HG02973 (cell line): Measurements from ENCODE around the gene MYOZ1.

Experiments
- ATAC-seq: cut with Tn5 transposase; IDR thresholded peaks from one replicate; pipeline ENCODE4 v1.9.1; 2021; ENCODE audit warnings: moderate library complexity; ENCODE audit not compliant: unreplicated experiment

MYOZ1 gene

DNA sequence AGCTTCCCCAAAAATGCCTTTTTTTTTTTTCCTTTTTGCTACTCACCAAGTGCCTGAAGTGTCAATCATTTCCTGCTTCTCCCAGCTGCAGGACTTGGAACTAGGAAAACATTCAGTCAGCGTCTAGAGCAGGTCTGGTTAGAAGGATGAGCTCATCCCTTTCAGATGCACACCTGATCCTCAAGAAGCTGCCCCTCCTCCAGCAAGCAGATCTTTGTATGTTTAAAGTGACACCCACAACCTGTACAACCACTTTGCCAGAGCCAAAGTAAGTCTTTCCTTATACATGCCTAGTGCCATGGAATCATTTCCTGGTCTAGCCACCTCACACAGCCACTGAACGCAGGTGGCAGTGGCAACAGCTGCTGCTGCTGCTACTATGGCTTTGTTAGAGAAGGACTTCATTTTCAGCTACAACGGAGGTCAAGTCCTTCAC lies 39.8 kb downstream of the MYOZ1 start:
- ATAC-seq, result no peak

DNA sequence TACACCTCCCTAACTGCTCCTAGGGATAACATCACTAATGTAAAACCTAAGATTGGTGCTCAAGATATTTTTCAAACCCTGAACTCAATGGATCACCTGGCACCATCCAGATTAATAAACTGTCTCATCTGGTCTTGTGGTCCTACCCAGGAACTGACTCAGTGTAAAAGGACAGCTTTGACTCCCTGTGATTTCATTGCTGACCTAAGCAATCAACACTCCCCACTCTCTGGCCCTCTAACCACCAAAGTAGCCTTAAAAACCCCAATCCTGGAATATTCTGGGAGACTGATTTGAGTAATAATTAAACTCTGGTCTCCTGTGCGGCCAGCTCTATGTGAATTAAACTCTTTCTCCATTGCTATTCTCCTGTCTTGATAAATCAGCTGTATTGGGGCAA lies 43.9 kb downstream of the MYOZ1 start:
- no peak for ATAC-seq

DNA sequence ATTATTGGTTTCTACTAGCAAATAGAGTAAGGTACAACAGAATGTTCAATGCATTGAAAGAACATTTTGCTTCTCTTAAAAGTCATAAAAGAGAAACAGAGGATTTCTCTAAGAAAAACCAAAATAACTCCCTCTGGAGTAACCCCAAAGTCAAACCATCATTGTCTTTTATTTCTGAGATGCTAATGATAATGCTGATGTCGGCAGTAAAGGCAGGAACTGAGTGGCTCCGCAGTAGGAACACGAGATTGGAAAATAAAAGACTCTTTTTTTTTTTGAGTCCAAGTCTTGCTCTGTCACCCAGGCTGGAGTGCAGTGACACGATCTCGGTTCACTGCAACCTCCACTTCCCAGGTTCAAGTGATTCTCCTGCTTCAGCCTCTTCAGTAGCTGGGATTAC lies 47.5 kb downstream of the MYOZ1 start:
- no peak for ATAC-seq

DNA sequence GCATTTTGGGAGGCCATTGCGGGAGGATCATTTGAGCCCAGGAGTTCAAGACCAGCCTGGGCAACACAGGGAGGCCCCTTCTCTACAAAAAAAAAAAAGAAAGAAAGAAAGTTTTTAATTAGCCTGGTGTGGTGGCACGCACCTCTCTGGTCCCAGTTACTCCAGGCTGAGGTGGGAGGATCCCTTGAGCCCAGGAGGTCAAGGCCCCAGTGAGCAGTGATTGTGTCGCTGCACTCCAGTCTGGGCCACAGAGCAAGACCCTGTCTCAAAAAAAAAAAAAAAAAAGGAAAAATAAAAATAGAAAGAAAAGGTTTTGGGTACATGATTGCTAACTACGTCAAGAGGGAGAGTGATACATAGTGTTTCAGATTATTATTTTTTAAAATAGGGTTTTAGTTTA lies 48.2 kb downstream of the MYOZ1 start:
- no peak for ATAC-seq

DNA sequence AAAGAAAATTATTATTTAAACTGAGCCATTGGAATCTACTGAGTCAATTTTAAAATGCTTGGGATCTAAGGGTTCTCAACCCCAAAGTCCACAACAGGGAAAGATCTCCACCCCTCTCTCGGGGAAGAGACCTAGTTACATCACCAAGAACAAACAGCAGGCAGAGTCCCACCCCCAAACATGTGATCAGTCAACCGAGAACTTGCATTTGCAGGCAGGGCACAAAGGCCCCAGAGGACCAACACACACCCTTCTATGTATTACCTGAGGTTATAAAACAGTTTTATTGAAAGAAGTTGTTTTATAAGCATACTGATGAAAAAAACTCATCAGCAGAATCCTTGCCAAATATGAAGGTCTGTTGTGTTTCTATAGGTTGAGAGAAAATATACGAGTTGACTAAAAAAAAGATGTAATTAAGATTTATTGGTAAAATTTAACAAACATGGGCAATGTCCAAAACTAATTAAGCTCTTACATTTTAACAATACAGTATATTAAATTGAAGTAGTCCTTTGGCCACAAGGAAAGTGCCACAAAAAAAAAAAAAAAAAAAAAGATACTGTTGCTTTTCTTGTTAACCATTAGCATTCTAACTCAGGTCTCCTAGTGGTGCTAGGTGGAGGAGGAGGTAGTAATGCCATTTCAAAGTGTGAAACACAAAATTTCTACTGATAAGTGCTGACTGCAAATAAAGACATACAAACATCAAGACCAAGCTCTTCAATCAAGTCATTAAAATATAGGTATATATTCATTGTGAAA lies 49.2 kb downstream of the MYOZ1 start:
- ATAC-seq, result no peak

DNA sequence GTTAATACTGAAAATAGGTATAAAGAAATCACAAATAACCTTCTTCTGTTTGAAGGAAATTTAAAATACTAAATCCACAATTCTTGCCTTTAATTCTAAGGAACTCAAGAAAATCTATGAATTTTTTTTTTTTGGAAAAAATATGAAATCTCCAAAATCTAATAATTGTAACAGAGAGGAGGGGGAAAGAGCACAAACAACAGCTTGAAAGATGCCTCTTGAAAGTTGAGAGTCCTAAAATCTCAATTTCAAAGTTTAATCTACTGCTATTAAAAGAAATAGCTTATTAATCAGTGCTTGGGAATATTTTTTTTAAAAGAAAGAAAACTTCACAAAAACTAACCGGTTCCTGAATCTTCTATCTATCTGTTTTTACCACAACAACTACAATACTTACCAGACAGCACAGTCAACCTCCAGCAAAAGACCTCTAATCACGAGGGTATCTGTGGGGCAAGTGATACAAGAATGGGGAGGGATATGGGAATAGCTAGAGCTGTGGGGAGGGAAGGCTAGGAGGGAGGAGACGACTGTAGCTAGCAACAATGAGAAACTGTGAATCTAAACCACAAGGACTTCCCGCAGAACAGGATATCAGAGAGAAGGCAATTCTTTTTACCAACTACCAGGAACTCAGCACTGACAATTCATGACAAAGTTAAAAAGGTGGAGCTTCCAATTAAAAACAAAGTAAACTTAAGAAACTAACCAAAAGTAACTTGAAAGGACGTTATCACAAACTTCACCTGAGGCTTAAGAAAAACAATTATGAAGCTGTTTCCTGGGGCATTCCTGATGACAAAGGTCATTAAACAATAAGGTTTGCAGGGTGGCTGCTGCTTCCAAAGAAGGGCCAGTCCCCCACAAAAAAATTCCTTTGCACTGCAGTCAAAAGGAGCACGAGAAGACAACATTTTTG lies 50.1 kb downstream of the MYOZ1 start, which contains the start of gene USP54:
USP54 (minus strand) TSS at position 462 of the 919 bp plus-strand sequence. CDS start 15,684 bp downstream, outside the sequence.
- ATAC-seq, result no peak

DNA sequence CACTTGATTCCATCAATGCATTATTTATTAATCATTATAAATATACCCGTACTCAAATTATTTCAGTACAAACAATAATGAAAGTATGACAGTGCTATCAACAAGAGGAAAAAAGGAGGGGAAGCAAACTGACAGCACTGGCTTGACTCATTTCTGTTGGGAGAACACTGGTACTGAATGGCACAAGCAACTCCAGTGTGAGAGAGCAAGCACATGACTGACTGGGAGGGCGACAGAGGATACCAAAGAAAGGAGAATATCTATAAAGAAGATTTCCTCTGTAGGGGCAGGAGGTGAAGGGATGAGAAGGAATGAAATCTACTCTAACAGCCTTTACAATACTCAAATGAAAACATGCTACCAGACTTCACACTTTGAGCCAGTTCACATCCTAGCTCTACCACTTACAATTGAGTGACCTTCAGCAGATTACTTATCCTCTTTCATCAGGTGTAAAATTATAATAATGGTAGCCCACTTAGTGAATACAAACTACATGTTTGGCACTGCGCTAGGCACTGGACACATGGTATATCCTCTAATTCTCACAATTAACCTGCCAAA lies 51.6 kb downstream of the MYOZ1 start:
- ATAC-seq, result no peak

DNA sequence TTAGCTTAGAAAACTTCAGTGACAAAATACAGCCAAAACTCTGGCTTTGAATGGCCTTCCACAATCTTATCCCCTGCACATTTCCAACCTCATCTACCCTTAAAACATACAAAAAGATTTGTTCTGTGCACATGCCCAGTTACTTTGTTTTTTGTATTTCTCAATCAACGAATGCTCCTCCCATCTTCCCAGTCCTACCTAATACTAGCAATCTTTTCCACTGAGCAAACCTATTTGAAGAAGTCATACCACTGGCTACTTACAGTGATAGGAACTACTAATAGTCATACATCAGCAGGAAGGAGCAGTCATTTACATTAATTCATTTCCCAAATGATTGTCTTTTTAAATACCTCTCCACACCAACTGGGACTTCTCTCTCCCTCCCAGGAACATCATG lies 52.6 kb downstream of the MYOZ1 start:
- ATAC-seq, result no peak

DNA sequence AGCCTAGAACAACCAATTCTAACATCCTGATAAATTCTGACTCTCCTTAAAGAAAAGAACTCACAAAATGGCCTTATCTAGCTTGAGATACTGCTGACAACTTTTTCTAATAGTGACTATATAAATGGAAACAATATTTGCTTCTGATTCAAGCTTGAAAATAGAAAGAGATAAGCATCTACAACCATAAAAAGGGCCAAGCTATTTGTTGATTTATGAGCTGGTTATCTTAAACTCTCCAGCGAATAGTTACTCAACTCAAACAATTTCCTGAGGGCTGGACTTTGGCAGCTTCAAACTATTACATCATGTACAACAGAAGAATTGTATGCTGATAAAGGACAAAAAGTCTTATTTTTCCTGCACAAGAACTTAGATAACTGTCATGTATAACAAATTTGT lies 54.7 kb downstream of the MYOZ1 start:
- no peak for ATAC-seq

DNA sequence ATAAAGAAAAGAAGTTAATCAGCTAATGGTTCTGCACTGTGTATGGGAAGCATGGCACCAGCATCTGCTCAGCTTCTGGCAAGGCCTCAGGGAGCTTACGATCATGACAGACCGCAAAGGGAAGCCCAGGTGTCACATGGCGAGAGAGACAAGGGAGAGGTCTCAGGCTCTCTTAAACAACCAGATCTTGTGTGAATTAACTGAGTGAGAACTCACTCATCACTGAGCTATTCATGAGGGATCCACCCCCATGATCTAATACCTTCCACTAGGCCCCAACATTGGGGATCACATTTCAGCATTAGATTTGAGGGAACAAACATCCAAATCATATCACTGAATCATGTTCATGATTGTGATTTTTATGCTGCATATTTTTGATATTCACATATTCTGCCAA lies 55.9 kb downstream of the MYOZ1 start:
- ATAC-seq, result no peak

DNA sequence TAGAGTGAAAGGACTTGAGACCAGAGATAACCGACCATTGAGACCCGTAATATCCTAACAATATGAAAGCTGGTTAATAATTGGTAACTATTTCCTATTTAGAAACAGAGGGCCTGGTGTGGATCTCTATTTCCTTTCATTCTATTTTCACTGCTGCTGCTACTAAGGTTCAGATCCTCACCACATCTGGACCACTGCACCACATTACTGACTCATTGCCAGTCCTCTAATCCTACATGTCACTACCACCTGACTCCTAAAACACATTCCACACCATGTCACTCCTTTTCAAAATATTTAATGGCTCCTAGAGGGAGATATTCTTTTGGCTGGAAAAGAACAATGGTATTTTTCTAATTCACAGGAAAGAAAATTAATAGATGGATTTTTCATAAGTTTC lies 56.5 kb downstream of the MYOZ1 start:
- ATAC-seq, result no peak

DNA sequence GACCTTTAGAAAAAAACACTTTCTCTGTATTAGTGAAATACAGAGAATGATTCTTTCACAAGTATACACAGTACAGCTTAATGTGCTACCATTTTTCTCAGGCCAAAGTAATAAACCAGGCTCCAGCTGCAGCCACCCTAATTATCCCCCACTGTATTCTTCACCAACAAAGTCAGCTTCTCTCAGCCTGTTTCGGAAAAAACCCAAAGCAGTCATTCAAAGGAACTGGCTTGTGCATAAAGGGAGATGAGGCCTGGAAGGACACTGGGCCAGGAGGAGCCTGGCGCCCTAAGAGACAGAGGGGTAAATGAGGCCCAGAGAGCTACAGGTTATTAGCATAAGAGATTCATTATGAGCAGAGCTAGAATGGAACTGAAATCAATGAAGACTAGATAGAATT lies 59.4 kb downstream of the MYOZ1 start:
- ATAC-seq, result no peak
